Limb (tissue), 2 donors: ENCODE measurements around the gene TMTC2.
A peak's percentile ranks its signal among the peaks of the same experiment; 100 is the strongest.
"Not testable (repeated sequence)": the region's sequence is repeated elsewhere in the genome, so short reads cannot be mapped to it uniquely, and the experiment has no call there.

Experiments
- DNase-seq, 2 donors: peaks; one replicate each; pipeline ENCODE4 v3.0.0-alpha.2; 2016; ENCODE audit errors: extremely low spot score in 2 of 2

TMTC2 gene

DNA sequence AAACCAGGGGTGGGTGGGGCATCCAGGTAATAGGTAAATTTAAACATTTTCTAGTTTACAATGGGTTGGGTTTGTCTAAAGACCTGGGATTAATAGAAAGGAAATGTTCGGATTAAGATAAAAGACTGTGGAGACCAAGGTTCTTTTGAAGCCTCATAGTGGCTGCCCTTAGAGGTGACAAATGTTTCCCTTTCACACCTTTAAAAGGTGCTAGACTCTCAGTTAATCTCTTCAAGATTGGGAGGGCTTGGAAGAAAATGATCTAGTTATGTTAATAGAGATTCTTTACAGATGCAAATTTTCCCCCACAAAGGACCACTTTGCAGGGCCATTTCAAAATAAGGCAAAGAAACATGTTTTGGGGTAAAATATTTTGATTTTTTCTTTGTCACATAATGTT is 39.0 kb downstream of the TMTC2 start:
- DNase-seq: no peak

DNA sequence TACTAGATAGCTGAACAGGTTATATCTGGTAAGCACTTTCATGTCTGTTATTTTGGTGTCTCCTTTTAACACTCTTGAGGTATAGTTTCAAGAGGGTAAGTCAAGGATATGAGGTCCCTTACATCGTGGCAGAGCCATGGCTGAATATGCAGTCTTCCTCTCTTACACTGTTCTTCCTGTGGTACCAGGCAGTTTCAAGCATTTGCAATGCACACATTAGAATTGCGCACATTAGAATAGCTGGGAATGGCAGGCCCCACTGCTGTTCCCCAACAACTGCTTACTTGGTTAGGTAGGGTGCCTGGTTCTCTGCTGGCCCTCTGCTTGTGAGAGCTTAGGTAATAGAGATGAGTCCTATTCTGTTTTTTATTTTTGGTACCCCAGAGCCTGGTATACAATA is 41.2 kb downstream of the TMTC2 start:
- DNase-seq: no peak

DNA sequence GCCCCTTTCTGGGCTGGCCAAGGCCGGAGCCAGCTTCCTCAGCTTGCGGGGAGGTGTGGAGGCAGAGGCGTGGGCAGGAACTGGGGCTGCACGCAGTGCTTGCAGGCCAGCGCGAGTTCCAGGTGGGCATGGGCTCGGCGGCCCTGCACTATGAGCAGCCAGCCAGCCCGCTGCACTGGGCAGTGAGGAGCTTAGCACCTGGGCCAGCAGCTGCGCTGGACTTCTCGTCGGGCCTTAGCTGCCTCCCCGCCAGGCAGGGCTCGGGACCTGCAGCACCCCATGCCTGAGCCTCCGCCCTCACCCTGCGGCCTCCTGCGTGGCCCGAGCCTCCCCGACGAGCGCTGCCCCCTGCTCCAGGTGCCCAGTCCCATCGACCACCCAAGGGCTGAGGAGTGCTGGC is 42.0 kb downstream of the TMTC2 start:
- DNase-seq: no peak

DNA sequence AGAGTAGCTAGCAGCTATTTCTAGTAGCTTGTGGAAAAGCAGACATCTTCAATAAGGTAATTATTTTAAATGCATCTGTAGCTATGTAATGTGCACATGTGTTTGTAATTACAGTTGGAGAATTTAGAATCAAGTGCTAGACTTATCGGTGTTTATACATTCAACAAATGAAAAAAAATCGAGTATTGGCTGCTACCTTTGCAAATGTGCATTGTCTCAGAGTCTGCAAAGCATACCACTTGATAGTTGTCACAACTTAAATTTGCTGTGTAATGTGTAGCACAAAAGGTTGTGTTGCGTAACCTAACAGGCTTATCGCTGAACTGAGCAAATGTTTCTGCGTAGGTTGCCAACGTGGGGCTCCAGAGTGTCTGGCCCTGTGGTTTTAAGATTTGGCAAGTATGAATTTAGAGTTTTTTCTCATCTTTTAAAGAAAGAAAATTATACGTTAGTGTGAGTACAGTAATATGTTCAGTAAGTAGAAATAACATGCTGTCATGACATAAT is 44.3 kb downstream of the TMTC2 start:
- DNase-seq: no peak

DNA sequence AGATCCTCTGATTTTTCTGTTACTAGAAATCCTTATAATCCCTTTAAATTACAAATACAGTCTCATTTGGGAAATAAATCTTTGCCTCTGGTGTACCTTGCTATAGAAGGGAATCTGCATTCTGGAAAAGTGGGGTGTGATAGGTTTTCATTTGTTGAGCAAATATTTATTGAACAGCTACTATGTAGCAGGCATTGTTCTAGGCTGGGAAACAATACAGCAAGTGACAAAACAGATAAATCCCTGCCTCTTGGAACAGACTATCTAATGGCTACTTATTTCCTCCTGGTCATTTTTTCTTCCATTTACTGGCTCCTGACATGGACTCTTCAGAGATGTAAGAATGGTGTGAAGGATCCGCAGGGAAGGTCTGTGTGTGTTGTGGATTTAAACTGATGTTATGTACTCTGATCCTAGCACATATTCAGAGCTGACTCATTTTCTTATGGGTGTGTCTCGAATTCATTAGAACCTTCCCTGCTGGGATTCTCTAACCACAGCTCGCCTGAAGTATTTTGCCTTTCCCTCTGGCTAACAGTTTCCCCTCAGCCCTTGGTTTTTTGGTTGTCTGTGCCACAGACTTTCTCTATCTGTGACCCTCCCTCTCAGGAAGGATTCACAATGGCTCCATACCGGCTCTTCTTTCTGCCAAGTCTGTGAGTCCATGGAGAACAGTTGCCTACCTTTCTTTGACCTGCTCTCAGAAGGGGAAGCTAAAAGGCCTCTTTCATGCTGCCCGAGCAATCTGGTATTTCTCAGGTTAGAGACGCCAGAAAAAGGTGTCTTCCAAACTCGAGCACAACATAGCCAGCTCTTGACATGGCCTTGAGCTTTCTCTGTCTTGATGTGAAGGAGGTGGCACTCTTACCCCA is 53.7 kb downstream of the TMTC2 start:
- DNase-seq: no peak

DNA sequence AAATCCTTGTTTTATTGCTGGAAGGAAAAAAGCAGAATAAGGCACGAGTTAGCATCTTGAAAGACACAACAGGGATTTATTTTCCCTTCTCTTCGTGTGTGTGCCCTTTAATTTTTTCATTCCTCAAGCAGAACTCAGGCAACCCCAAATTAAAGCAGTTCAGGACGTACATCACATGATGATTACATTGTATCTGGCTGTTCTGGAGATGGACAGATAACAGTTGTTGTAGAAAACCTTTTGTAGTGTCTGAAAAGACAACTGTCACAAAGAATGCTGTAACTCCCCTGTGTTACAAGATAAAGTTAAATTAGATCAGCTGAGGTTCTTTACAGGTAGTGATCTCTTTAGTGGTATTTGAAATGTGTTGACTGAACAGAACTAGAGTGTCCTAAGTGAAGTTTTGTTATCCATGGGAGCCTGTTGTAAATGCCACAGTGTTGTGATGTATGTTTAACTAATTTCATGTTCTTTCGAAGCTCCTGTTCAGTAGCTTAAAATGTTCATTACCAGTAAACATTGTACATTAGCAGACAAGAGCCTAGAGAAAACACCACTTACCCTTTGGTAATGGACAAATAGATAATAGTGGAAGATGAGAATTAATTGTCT is 58.5 kb downstream of the TMTC2 start:
- no peak for DNase-seq

DNA sequence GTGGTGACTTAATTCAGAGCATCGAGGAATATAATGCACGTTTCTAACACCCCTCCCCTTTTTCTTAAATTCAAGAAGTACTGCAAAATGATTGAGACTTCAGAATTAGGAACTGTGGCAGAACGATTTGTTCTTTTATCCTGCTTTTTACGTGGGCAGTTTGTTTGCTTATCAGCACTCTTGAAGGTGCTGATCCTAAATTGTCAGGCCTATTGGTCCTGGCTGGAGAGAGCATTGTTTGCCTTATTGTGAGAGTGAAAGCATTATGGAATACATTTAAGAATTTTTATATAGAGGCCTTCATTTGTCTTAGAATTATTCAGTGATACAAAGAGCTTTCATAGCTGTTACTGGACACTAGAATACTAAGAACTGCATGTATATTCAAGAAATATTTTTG is 59.1 kb downstream of the TMTC2 start:
- no peak for DNase-seq

DNA sequence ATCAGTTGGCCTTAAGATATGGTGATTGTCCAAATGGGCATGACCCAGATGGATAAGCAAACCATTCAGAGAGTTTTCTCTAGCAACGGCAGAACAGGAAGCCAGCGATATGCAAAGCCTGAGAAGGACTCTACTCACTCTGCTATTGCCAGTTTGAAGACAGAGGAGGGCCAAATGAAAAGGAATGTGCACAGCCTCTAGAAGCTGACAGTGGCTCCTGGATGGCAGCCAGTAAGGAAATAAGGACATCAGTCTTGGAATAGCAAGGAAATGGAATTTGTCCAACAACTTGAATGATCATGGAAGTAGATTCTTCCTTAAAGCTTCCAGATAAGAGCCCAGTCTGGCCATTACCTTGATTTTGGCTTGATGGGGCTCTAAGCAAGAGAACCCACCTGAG is 60.0 kb downstream of the TMTC2 start:
- no peak for DNase-seq

DNA sequence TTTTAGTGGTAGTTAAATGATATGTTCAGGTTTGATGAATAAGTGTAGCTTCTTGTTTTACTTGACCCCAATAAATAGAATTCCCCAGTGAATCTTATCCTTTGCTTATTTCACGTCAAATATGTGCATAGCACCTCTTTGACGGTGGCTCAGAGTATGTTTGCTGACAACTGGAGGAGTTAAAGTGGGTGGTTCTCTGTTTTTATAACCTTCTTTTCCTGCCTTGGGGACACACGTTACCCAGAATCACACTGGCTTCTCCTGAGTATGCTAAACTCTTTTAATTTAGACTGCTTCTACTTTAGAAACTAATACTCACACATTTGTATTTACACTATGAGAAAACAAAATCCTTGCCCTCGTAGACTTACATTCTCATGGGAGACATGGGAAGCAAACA is 62.3 kb downstream of the TMTC2 start:
- DNase-seq: no peak

DNA sequence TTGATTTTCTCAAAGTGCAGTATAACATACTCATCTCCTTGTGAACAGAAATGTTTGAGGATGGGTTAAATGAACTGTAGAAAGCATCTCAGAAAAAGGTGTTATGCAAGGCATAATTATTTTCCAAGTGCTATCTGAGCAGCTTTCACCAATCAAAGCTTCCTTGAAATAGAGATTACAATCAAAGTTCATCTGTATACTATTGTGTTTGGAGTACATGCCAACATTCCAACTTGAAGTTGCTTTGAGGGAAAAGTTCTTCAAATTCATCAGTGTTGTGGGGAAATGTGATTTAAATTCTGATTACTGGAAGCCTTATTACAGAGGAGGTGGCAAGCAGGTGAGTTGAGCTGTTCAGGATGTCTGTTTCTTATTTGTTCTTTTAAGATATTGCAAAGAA is 68.2 kb downstream of the TMTC2 start:
- no peak for DNase-seq

DNA sequence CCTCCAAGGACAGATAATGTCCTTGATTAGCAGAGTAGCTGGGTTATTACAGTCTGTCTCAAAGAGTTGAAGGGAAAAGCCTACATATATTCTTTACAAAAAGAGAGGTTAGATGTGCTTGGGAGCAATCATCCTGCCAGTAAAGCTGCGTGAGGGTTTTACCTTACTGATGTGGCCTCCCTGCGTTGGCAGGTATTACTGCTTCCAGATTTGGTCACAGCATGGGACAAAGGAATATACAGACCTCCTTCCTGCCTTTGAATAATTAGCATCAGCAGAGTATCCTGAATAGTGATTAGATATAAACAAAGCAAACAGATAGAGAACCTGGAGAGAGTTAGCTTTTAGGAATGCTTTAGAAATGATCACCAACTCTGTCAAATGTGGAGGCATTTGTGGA is 69.6 kb downstream of the TMTC2 start:
- no peak for DNase-seq

DNA sequence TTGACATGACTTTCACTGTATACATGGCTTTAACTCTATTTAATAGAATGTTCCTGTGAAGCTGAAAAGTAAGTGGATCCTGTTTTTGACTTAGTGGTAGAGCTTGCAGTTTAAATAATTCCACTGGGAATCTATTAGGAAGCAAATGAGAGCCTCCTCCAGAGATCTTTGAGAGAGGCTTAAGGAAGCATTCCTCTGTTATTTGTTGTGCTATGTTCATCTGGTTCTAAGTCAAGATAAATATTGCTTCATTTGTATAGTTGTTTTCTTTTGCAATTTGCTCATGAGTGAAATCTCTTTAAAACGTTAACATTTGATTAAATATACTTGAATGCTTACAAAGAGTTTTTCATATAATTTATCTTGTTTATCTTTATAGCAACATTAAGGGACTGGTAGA is 70.4 kb downstream of the TMTC2 start:
- DNase-seq: no peak

DNA sequence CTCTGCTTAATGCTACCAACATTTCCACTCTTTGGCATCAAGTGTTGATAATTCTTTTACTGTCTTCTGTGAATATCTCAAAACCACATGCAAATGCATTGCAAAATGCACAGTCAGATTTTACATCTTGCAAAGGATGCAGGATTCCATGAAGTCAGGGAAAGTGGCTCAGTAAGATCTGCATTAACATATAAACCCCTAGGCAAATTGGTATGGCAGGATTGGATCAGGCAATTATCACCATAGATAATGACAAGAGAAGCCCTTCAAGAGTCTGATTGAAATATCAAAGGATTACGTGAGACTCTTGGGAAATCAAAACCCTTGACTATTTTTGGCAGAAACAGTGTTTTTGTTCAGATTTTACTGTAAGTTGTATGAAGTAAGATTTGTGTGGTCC is 71.0 kb downstream of the TMTC2 start:
- DNase-seq: no peak

DNA sequence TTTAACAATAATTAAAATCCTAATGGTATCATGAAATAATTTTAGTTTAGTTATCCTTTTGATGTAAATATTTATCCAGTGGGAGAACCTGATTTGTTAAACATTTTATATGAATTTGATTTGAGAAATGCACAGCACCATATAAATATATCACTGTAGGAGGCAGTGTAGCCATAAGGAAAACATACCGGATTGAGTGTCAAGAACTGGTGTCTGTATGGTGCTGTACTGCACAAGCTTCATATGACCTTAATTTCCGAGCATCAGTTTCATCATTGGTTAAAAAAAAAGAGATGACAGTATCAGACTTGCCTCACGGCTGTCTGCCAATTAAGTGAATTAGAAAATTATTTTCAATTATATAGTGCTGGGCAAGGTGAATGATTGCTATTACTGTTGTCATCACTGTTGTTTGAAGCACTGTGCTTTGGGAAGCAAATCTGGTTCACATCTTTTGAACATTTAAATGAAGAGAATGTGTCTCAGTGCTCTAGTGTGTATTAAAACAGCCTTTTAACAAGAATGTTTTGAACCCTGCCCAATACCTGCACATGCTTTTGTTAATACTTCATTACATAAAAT is 72.1 kb downstream of the TMTC2 start:
- peak in 1 of 2 donors; percentile 27 for DNase-seq

DNA sequence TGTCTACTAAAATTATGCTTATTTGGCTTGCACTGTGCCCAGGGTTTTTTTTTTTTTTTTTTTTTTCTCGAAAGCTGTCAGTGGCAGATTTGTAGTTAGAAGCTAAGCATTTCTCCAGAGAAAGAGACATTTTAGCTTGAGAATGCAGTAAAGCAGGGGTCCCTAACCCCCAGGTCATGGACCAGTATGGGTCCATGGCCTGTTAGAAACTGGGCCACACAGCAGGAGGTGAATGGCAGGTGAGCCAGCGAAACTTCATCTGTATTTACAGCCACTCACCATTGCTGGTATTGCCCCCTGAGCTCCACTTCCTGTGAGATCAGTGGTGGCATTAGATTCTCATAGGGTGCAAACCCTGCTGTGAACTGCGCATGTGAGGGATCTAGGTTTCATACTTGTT is 73.7 kb downstream of the TMTC2 start:
- DNase-seq: no peak

DNA sequence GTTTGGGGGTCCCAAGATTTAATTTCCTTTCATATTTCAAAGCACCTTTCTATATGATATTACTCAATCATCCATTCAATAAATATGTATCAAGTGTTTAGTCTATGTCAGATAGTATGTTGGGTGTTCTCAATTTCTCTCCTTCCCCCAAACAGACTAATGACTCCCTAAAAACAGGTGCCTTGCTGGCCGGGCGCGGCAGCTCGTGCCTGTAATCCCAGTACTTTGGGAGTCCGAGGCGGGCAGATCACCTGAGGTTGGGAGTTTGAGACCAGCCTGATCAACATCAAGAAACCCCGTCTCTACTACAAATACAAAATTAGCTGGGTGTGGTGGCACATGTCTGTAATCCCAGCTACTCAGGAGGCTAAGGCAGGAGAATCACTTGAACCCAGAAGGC is 78.5 kb downstream of the TMTC2 start:
- not testable (repeated sequence) for DNase-seq

DNA sequence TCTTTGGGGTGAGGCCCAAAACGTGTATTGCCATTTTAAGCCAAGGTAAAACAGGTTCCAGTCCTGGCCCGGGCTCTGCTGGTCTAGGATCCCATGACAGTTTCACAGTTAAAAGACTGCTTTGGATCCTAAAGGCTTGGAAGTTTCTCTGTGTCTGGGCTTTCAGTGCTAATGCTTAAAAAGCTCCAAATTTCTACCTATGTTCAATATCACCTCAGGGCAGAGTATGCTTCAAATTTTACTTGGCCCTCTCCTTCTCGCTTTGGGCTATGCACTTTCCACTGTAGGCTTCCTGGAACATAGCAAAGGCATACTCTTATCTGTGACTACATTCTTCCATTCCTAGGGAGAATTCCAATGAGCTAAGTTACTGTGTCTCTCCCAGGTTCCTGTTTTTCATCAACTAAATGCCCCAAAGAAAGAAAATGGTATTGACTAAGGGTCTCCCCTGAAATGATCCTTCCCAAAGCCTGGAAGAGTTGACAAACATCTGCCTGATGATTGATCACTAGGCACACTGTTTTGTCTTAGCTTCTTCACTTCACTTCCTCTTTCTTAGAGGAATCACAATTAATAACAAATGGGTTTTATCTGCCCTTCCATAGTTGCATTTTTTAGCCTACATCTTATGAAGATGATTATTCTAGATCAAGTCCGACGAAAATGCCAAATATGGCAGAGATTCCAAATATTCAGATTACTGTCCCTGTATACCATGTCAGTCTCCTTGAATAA is 79.4 kb downstream of the TMTC2 start:
- DNase-seq: no peak

DNA sequence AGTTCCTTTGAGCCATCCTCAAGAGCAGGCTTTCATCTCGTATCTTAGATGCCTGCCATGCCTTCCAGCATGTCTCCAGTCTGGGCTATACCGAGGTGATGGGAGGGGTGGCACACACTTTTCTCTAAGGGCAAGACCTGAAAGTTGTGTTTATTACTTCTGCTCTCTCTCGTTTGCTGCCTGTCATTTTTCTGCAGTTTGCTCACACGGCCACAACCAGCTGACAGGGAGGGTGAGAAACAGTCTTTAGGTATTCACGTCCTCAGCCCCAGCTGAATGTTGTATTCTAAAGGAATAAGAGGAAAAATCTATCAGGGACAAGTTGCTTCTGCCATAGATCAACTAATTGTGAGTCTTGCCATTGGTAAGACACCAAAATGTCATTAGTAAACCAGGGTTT is 88.0 kb downstream of the TMTC2 start:
- DNase-seq: no peak

DNA sequence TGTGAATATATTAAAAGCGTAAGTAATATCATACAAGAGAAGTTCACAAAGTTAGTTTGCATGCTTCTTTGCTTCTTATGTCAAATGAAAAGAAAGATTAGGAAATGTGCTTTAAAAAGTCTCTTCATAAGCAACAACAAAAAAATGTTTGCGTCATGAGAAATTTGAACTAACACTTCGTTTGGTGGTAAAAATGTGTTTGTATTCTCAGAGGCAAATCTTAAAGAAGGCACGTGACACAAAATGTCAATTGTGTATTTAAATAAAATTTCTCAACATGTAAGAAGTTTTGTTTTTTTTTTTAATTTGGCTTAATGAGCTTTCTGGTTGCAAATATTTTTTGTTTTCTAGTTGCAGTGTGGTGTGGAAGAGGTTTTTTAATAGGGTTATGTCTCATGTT is 93.8 kb downstream of the TMTC2 start:
- no peak for DNase-seq

DNA sequence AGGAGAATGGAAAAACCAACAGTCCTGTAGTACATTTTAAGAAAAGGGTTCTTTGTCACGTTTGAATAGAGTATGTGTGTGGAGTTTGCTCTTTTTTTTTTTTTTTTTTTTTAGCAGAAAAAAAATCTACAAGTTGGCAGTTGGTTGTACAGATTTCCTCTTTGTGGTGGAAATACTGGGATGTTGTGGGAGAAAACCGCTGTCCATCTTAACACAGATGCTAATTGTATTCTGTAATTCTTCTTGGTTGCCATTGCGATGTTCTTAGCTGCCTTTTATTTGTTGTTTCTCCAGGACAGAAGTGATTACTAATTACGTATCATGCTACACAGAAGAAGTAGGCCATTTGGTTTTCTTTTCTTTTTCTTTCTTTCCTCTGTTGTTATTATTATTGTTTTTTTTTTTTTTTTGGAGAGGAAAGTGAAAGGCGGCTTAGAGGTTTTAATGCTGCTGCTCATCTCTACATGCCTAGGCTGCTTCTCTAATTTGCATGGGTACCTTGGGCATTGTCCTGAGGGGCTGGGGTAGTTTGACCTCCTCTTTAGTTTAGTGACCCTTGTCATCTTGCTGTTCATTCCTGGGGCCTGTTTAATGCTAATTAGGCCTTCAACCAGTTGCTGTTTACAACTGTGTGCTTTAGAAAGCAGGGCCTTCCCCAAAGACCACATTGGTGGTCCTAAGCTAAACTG is 94.7 kb downstream of the TMTC2 start:
- no peak for DNase-seq

DNA sequence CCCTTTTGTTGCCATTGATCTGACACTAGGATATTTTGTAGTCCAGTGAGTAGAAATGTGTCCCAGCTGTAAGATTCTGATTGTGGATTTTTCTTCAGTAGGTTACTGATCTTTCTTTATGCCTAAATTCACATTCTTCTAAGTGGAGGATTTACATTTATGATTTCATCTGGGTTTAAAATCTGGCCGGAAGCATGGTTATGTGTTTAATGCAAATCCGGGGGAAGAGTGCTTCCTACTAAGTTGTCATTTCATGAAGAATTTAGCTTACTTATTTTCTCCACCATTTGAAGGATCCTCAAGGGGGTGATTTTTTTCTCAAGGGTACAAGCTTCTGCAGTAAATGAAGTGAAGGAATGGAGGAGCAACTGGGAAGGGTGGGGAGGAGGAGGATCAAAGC is 96.7 kb downstream of the TMTC2 start:
- no peak for DNase-seq
